BJ (cell line): ENCODE measurements around the gene SLC25A34. TPM values are rescaled to one million over a fixed set of nuclear protein-coding genes. Genes with fewer than 3 reads are reported as not detected.

Experiments used
- CTCF ChIA-PET: fragments of 350-600 bp; formaldehyde crosslinking; extraction: SDS; loops from one replicate; lab custom pipeline; 2021; ENCODE audit warnings: antibody characterized with exemption, inconsistent platforms; lab: Yijun Ruan, JAX
- POLR2A ChIA-PET: fragments of 300-600 bp; sonication (Branson Sonifier 250); formaldehyde crosslinking; extraction: SDS; loops from one replicate; lab custom pipeline; 2021; ENCODE audit warnings: antibody characterized with exemption; lab: Charles Lee
- DNase-seq: peaks from one replicate; pipeline ENCODE4 v3.0.0-alpha.2; 2011; ENCODE audit warnings: low read depth
- H3K27me3 ChIP-seq: 2 replicates; pipeline ENCODE4 v1.6.0; 2011; ENCODE audit warnings: low read length; ENCODE audit not compliant: control insufficient read depth, insufficient read depth
- H3K36me3 ChIP-seq: 2 replicates; pipeline ENCODE4 v1.5.1; 2011; ENCODE audit warnings: low read length; ENCODE audit not compliant: control insufficient read depth, insufficient read depth
- H3K4me3 ChIP-seq: 2 replicates; pipeline ENCODE4 v1.5.1; 2011; ENCODE audit warnings: low read depth, mild to moderate bottlenecking, control low read depth, low read length
- polyA plus RNA-seq: library from polyadenylated mRNA; depleted of rRNA; stranded (reverse); fragments of >200 nt; gene quantifications from 2 replicates; pipeline ENCODE4 v1.2.3, GENCODE V29; 2011
- TF ChIP-seq, protein P1 (sequence below): IDR thresholded peaks from 2 replicates; pipeline ENCODE4 v1.5.1; 2011; ENCODE audit warnings: low read depth, mild to moderate bottlenecking, control low read depth, inconsistent platforms, low read length, moderate library complexity; ENCODE audit not compliant: insufficient read depth

The SLC25A34 gene
- polyA plus RNA-seq, 1 experiment, result 0.70 TPM

DNA sequence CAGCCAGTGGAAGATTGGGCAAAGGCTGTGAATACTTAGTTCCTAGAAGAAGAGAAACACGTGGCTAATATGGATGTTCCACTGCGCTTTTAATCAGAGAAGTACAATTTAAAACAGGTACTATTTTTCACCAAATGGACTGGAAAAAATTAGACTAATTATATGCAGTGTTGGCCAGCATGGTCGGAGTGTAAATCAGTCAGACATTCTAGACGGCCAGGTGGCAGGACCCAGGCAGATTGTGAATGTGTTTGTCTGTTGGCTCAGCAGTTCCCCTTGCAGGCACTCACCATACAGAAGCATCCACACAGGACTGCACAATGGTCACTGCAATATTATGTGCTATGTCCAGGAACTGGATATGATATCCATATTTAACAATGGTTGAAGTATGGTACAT, 23.9 kb upstream of the SLC25A34 start:
- DNase-seq, result no peak
- H3K36me3 ChIP-seq, result peaks cover 9% of the 10 kb centered on the region
- no peak overlapping the region for H3K4me3 ChIP-seq
- no peaks in the 10 kb centered on the region for H3K27me3 ChIP-seq
- POLR2A ChIA-PET, result interaction anchor here (0.6 kb wide), 1 partner anchor 8 kb away, joined by 5 read pairs; no protein-coding TSS in a partner anchor
- TF ChIP-seq, protein P1, sequence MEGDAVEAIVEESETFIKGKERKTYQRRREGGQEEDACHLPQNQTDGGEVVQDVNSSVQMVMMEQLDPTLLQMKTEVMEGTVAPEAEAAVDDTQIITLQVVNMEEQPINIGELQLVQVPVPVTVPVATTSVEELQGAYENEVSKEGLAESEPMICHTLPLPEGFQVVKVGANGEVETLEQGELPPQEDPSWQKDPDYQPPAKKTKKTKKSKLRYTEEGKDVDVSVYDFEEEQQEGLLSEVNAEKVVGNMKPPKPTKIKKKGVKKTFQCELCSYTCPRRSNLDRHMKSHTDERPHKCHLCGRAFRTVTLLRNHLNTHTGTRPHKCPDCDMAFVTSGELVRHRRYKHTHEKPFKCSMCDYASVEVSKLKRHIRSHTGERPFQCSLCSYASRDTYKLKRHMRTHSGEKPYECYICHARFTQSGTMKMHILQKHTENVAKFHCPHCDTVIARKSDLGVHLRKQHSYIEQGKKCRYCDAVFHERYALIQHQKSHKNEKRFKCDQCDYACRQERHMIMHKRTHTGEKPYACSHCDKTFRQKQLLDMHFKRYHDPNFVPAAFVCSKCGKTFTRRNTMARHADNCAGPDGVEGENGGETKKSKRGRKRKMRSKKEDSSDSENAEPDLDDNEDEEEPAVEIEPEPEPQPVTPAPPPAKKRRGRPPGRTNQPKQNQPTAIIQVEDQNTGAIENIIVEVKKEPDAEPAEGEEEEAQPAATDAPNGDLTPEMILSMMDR, result no peak
- CTCF ChIA-PET, result interaction anchor here (0.6 kb wide), 1 partner anchor 531 kb away, joined by 3 read pairs; no protein-coding TSS in a partner anchor

DNA sequence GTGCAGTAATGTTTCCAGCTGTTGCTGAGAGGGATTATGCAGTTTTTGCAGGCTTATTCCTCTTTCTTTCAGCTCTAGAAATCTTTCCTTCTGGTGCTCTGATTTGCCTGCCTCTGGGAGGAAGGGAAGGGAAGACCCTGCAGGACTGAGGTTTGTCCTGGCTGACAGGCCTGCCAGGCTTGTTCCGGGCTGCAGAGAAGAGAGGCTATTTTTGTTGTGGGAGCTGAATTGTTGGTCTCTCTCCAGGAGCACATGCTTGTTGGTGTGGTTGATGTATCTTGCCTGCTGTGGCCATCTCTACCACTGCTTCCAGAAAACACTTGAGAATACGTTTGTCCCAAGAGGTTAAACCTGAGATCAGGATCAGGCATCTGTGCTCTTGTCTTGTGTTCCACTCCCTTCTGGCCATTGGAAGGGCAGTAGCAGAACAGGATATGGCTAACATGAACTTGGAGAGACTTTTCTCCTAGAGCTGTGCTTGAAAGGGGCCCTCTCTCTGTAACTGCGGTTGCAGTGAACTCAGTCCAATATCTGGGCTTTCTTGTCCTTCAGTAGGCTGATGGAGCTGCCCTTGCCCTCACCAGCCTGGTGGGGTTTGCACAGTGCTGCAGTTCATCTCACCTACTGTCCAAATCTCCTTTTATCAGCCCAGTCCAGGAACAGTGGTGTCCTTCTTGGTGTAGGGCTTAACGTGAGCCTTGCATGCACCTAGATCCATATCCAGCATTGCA, 21.5 kb upstream of the SLC25A34 start:
- POLR2A ChIA-PET, result interaction anchor here (0.6 kb wide), 1 partner anchor 280 kb away, joined by 4 read pairs; no protein-coding TSS in a partner anchor
- TF ChIP-seq, protein P1, result no peak
- Histone ChIP-seq H3K27me3 (no peaks in the 10 kb centered on the region), H3K36me3 (peaks cover 22% of the 10 kb centered on the region), H3K4me3 (no peak overlapping the region)
- CTCF ChIA-PET, result interaction anchor here (1.2 to 2.8 kb wide), 3 partner anchors 9 to 94 kb away, joined by 3 to 10 read pairs (median 3); no protein-coding TSS in a partner anchor
- peak; percentile 15 for DNase-seq

DNA sequence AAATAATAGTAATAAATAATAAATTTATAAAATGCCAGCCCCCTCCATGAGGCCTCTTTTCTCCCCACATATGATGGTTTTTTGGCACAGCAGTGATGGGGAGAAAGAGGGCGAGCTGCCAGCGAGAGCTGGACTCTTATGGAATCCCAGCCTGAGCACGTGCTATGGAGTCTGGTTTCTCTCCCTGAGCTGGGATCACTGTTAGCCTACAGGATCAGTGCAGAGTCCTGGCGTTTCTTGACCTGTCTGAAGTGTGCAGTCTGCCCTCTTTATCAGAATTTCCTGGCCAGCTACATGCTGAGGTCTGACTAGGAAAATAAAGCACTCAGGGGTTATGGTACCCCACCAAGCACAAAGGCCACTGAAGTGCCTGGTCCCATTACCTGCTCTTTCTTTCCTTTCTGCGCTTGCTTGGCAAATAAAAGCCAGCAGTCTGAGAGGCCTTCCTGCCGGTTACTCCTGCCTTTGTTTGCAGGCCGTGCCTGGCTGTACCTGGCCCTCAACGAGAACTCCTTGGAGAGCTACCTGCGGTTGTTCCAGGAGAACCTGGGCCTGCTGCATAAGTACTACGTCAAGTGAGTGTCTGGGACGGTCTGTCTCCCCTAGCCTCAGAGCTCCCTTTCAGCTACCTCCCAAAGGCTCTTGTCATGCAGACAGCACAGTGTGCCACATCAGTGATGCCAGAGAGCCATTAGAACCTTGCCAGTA, 18.5 kb upstream of the SLC25A34 start:
- CTCF ChIA-PET, result interaction anchor here (0.5 kb wide), 1 partner anchor 68 kb away, joined by 3 read pairs; no protein-coding TSS in a partner anchor

DNA sequence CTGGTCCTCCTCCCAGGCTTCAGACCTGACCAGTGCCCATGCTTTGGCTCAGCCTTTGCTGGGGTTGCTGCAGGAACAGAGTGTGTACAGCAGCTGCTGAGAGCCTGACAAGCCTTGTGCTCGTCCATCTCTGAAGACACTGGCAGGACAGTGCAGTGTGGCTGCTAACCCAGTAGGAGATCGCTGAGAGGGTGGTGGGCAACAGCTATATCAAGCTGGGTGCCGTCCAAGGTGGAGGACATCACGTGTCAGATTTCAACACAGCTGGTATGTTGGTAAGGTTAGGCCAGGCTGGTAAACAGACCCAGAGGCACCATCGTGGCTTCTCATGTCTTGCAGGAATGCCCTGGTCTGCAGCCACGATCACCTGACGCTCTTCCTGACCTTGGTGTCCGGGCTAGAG, 17.9 kb upstream of the SLC25A34 start:
- TF ChIP-seq, protein P1, result no peak
- peaks cover 36% of the 10 kb centered on the region for H3K36me3 ChIP-seq
- H3K27me3 ChIP-seq, result no peaks in the 10 kb centered on the region
- DNase-seq, result no peak
- no peak overlapping the region for H3K4me3 ChIP-seq
- CTCF ChIA-PET, result interaction anchor here (0.9 kb wide), 1 partner anchor 38 kb away, joined by 3 read pairs; no protein-coding TSS in a partner anchor
- POLR2A ChIA-PET, result no interaction called here

More for the DNA sequence above, 18.5 kb upstream of the SLC25A34 start:
- Histone ChIP-seq H3K4me3 (no peak overlapping the region), H3K36me3 (peaks cover 33% of the 10 kb centered on the region), H3K27me3 (no peaks in the 10 kb centered on the region)
- no peak for DNase-seq
- TF ChIP-seq, protein P1, result no peak
- POLR2A ChIA-PET, result no interaction called here
